SW 1271 (cell line): Measurements from ENCODE around the gene TPD52L1.

Experiments used
- DNase-seq, 2 experiments: peaks; one replicate each; lab custom pipeline; 2025; lab: John Stamatoyannopoulos, UW

TPD52L1 gene

GRCh38 chr6:125307150-125307838, 153.7 kb downstream of the TPD52L1 start:
- no peak for DNase-seq

DNA sequence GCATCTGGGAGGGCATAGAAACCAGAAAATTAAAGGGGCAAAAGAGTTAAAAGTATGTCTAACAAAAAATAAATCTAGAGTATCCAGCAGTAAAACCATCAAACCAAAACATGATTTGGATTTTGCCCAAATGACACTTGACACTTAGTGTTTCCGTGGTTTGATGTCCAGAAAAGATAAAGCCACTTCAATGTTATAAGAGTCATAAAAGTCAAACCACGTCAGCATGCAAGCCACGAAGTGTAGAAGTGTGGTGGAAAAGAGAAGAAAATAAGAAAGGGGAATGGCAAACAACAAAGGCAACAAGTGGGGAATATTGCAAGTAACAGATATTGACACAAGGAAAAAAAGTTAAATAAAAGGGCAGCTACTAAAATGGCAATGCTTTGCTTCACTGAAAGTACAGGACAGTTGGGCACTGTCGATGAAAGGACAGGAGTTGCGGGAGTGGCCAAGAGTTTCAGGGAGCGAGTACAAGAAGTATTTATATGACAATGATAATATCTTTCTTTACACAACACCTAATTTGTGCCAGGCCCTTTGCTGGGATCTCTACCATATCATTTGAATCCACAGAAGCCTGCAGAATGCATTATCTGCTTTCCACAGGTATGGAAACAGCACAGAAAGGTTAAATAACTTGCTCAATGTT, 154.5 kb downstream of the TPD52L1 start:
- DNase-seq = no peak

DNA sequence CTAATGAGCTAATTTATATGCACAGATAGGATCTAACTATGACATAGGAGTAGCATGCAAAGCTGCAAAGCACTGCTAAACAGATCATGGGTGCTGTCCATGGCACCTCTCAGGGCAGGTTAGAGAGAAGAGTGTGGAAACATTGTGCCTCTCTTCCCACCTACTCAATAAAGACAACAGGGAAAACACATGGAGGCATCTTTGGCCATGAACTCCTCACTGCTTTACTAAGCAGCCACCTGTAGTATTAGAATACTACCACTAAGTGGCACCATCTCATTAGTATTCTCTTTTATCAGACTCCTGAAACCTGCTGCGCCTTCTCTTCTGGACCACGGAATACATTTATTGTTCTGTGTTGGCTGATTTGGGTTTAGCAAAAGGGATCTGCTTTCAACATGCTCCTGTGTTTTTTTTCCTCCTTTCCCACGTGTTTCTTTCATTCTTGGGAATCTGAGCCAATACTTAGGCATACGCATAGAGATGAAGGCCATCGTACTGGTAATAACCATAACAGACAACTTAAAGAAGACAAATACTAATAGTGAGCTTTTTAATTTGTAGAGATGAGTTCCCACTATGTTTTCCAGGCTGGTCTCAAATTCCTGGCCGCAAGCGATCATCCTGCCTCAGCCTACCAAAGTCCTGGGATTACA, 157.5 kb downstream of the TPD52L1 start:
- DNase-seq = peak in 1 of 2 experiments; percentile 65

DNA sequence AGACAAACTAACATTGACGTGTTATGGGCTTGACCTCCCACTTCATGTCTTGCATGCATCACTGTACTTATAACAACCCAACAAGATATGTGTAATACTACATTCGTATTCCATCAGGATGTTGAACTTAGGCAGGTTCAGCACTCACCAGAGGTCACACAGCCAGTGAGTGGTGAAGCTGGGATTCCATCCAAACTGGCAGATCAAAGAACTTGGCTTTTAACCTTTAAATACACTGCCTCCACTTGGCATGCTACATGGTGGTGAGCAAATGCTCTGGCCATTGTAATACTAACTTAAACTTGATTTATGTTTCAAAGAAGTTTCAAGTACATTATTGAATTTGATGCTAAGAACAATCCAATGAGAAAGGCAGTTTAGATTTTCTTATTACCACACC, 158.9 kb downstream of the TPD52L1 start:
- DNase-seq = no peak

DNA sequence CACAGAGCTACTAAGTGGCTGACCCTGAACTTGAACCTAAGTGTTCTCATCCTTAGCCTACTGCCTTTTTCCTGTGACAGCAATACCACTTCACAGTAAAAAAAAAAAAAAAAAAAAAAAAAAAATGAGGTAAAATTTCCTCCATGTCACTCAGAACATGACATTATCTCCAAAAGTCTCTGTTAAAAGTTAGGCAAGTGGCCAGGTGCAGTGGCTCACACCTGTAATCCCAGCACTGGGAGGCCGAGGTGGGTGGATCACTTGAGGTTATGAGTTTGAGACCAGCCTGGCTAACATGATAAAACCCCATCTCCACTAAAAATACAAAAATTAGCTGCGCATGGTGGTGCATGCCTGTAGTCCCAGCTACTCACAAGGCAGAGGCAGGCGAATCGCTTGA, 159.4 kb downstream of the TPD52L1 start:
- DNase-seq = no peak
